COLO668 (cell line): Measurements from ENCODE around the gene RPS13.
"Not testable (repeated sequence)": the region's sequence is repeated elsewhere in the genome, so short reads cannot be mapped to it uniquely, and the experiment has no call there.

Source experiments
- DNase-seq: peaks from one replicate; lab custom pipeline; 2025; ENCODE audit not compliant: unreplicated experiment; lab: John Stamatoyannopoulos, UW

RPS13 gene

DNA sequence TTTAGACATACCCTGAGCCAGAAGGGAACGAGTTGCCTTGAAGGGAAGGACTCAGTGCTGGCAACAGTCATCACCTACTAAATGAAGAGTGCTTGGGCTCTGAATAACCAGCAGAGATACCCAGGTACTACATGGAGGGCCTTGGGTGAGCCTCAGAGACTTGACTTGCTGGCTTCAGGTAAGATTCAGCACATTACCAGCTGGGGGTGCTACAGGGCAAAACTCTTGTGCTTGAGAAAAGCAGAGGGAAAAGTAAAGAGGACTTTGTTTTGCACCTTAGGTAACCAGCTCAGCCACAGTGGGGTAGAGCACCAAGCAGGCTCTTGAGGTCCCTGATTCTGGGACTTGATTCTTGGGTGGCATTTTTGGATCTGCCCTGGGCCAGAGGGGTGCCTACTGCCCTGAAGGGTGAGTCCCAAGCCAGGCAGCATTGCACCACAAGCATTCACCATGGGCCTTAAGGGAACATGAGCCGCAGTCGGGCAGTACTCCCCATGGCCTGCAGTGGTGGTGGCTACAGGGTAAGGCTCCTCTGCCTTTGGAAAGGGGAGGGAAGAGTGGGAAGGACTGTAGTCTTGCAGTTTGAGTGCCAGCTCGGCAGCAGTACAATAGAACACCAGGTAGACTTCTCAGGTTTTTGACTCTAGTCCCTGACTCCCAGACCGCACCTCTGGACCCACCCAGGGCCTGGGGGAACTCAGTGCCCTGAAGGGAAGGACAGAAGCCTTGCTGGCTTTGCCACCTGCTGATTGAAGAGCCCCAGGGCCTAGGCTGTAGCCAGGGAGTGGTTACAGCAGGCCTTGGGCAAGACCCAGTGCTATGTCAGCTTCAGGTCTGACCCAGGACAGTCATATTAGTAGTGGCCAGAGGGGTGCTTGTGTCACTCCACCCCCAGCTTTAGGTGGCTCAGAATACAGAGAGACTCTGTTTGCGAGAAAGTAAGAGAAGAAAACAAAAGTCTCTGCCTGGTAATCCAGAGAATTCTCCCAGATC is 40.5 kb downstream of the RPS13 start:
- DNase-seq = no peak

DNA sequence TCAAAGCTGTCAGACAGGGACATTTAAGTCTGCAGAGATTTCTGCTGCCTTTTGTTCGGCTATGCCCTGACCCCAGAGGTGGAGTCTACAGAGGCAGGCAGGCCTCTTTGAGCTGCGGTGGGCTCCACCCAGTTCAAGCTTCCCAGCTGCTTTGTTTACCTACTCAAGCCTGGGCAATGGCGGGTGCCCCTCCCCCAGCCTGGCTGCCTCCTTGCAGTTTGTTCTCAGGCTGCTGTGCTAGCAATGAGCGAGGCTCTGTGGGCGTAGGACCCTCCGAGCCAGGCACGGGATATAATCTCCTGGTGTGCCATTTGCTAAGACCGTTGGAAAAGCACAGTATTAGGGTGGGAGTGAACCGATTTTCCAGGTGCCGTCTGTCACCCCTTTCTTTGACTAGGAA is 43.4 kb downstream of the RPS13 start:
- DNase-seq = not testable (repeated sequence)

DNA sequence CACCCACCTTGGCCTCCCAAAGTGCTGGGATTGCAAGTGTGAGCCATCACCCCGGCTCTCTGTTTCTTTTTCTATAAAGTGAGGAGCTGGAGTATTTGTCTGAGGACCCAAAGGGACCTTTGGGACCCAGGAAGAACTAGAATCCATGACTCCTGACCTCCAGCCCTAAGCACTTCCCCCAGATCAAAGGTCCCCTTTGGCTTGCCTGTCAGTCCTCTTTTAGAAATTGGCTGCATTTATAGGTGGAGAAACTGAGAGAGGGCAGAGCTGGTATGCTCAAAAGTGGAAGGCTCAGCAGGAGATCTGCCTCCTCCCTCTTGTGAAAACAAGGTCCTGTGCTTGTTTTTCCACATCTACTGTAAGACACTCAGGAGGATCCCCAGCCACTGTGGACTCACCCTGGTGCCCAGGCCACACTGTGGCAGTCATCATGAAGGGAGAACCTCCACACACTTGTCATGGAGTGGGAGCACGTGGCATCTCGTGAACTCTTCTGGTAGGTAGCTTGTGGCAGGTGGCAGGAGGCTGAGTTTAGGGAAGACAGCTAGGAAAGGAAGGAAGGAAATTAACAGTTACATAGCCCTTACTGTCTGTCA is 50.9 kb downstream of the RPS13 start:
- no peak for DNase-seq

DNA sequence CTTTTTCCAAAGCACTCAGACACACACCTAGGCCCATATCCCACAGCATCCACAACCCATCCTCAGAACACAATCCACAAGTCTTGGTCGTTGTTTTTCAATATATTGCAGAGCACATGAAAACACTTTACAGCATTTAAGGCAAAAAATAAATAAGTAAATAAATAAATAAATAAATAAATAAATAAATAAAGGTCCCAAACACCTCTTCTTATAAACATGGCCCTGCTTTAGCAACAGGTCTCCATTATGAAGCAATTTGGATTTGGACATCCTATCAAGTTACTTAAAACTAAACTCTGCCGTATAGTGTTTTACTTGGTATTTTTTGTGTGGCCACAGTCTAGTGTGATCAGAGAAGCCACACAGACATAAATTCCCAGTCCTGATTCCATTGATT is 52.5 kb downstream of the RPS13 start:
- no peak for DNase-seq
